ENCODE data around the gene GSK3A.

- TF ChIP-seq EZH2 (IDR thresholded peaks at IDR 0.05; ENCODE audit: borderline replicate concordance, insufficient read depth, low read depth, low read length, poor library complexity, severe bottlenecking) (no peak), CTCF (IDR thresholded peaks at IDR 0.05) (no peak)
These were observed 11.1 kb upstream of the GSK3A start for GRCh38 chr19:42253245-42254088.
